ENCODE measurements around the gene GPR152.

Gene GPR152

DNA sequence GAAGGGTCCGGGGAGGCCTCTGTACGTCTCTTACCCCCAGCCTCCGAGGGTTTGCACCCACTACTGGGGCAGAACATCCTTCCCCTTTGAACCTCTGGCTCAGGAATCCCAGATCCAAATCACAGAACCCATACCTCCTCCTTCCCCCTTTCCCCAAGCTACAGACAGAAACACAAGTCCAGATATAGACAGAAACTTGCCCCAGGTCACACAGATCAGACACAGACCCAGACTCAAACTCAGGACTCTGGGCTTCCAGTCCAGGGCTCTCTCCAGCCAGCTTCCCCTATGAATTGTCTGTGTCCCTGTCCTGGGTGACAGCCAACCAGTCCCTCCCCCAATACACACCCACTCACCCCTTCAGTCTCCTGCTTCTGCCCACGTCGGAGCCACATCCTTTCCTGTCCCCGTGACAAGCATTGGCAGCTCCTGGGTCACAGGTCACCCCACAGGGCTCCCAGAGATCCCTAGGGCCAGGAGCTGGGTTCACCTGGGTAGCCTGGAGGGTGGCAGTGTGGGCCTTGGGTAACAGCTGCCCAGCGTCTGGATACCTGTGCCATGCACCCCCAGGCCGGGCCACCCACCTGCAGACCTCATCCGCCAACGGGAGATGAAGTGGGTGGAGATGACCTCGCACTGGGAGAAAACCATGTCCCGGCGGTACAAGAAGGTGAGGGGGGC is 47.9 kb downstream of the GPR152 start:
- Histone ChIP-seq H3K4me3 (peak overlapping the region; percentile 22 to 48 (median 39)), H3K27ac (peak overlapping the region in 19 of 21 experiments; percentile 8 to 99 (median 82))

- Histone ChIP-seq H3K4me3 (peak overlapping the region in 4 of 7 experiments; percentile 39 to 48 (median 42)), H3K27ac (peak overlapping the region in 16 of 21 experiments; percentile 49 to 99 (median 95))
Observed at GRCh38 chr11:67403085-67403484, 49.4 kb downstream of the GPR152 start.

GRCh38 chr11:67402192-67402839 is 50.2 kb downstream of the GPR152 start:
- Histone ChIP-seq H3K27ac (peak overlapping the region in 20 of 21 experiments; percentile 73 to 99 (median 95)), H3K4me3 (peak overlapping the region; percentile 9 to 94 (median 78))

- Histone ChIP-seq H3K27ac (peak within 1 kb of the TSS; percentile 50 to 99 (median 96)), H3K4me3 (peak within 1 kb of the TSS; percentile 78 to 97 (median 89))
Observed at GRCh38 chr11:67401495-67402191, 50.9 kb downstream of the GPR152 start, which contains the start of gene PPP1CA. TSS of gene PPP1CA (minus strand) at chr11:67401858. CDS start at chr11:67401782, 76 bp downstream.
